H9 (cell line): ENCODE data around the gene STAT2. TPM values are rescaled to one million over a fixed set of nuclear protein-coding genes. Genes with fewer than 3 reads are reported as not detected.

Source experiments
- DNase-seq: peaks from one replicate; pipeline ENCODE4 v3.0.0-alpha.2; 2017
- H2AFZ ChIP-seq: one replicate; pipeline ENCODE4 v1.6.1; 2013; ENCODE audit warnings: mild to moderate bottlenecking, low read length, control low read depth, moderate library complexity
- H2AK5ac ChIP-seq: 2 replicates; pipeline ENCODE4 v1.6.1; 2013; ENCODE audit warnings: low read length, control low read depth, mixed read lengths; ENCODE audit not compliant: insufficient read length
- H2BK120ac ChIP-seq: one replicate; pipeline ENCODE4 v1.6.1; 2013; ENCODE audit warnings: low read depth, mild to moderate bottlenecking, low read length, control low read depth, inconsistent platforms; ENCODE audit not compliant: poor library complexity, severe bottlenecking
- H2BK12ac ChIP-seq: 2 replicates; pipeline ENCODE4 v1.6.1; 2013; ENCODE audit warnings: low read length, control low read depth, mixed read lengths, low read depth; ENCODE audit not compliant: insufficient read length
- H2BK15ac ChIP-seq: 2 replicates; pipeline ENCODE4 v1.6.1; 2013; ENCODE audit warnings: low read depth, low read length, control low read depth
- H2BK20ac ChIP-seq: one replicate; pipeline ENCODE4 v1.6.1; 2013; ENCODE audit warnings: low read depth, mild to moderate bottlenecking, low read length, control low read depth, inconsistent platforms; ENCODE audit not compliant: poor library complexity, severe bottlenecking
- H2BK5ac ChIP-seq: 2 replicates; pipeline ENCODE4 v1.6.1; 2013; ENCODE audit warnings: low read length, control low read depth, mixed read lengths; ENCODE audit not compliant: insufficient read length
- H3K14ac ChIP-seq: 2 replicates; pipeline ENCODE4 v1.6.1; 2013; ENCODE audit warnings: low read length, control low read depth; ENCODE audit not compliant: insufficient read depth
- H3K18ac ChIP-seq: 2 replicates; pipeline ENCODE4 v1.6.1; 2013; ENCODE audit warnings: low read depth, mild to moderate bottlenecking, mixed read lengths, low read length, control low read depth; ENCODE audit not compliant: insufficient read length
- H3K23ac ChIP-seq: 2 replicates; pipeline ENCODE4 v1.6.1; 2013; ENCODE audit warnings: low read length, control low read depth, mixed read lengths, low read depth; ENCODE audit not compliant: insufficient read length
- H3K23me2 ChIP-seq: 2 replicates; pipeline ENCODE4 v1.6.1; 2013; ENCODE audit warnings: low read depth, mild to moderate bottlenecking, mixed read lengths, low read length, control low read depth; ENCODE audit not compliant: insufficient read length, poor library complexity, severe bottlenecking
- H3K27ac ChIP-seq: 2 replicates; pipeline ENCODE4 v1.5.1; 2013; ENCODE audit warnings: low read length, control low read depth, mixed read lengths, low read depth; ENCODE audit not compliant: insufficient read length
- H3K27me3 ChIP-seq: 2 replicates; pipeline ENCODE4 v1.6.1; 2013; ENCODE audit warnings: low read length, control low read depth, inconsistent platforms; ENCODE audit not compliant: insufficient read depth
- H3K4ac ChIP-seq: 2 replicates; pipeline ENCODE4 v1.6.1; 2013; ENCODE audit warnings: low read depth, mild to moderate bottlenecking, control low read depth, inconsistent platforms, low read length, moderate library complexity
- H3K4me1 ChIP-seq: 2 replicates; pipeline ENCODE4 v1.6.1; 2013; ENCODE audit warnings: low read length, control low read depth, inconsistent platforms; ENCODE audit not compliant: insufficient read depth
- H3K4me2 ChIP-seq: 2 replicates; pipeline ENCODE4 v1.6.1; 2013; ENCODE audit warnings: low read length, control low read depth, mixed read lengths; ENCODE audit not compliant: insufficient read length, insufficient read depth
- H3K56ac ChIP-seq: 2 replicates; pipeline ENCODE4 v1.6.1; 2013; ENCODE audit warnings: low read depth, mild to moderate bottlenecking, mixed read lengths, low read length, control low read depth; ENCODE audit not compliant: insufficient read length
- H3K79me1 ChIP-seq: 2 replicates; pipeline ENCODE4 v1.6.1; 2013; ENCODE audit warnings: low read depth, mild to moderate bottlenecking, moderate library complexity, low read length, control low read depth, inconsistent platforms; ENCODE audit not compliant: insufficient read depth, poor library complexity, severe bottlenecking
- H3K79me2 ChIP-seq: 2 replicates; pipeline ENCODE4 v1.6.1; 2013; ENCODE audit warnings: low read length, control low read depth, inconsistent platforms; ENCODE audit not compliant: insufficient read depth
- H3K9ac ChIP-seq: 2 replicates; pipeline ENCODE4 v1.6.1; 2013; ENCODE audit warnings: low read length, control low read depth, mixed read lengths; ENCODE audit not compliant: insufficient read length; ENCODE audit errors: extremely low read depth
- H3K9me3 ChIP-seq: one replicate; pipeline ENCODE4 v1.6.1; 2013; ENCODE audit warnings: low read depth, low read length, inconsistent platforms; ENCODE audit not compliant: control insufficient read depth
- H3T11ph ChIP-seq: one replicate; pipeline ENCODE4 v1.6.1; 2013; ENCODE audit warnings: mild to moderate bottlenecking, low read length, control low read depth, inconsistent platforms
- H4K20me1 ChIP-seq: one replicate; pipeline ENCODE4 v1.6.1; 2013; ENCODE audit not compliant: control insufficient read depth, insufficient read length, insufficient read depth
- H4K5ac ChIP-seq: 2 replicates; pipeline ENCODE4 v1.6.1; 2013; ENCODE audit warnings: low read depth, mild to moderate bottlenecking, mixed read lengths, low read length, control low read depth; ENCODE audit not compliant: insufficient read length
- H4K8ac ChIP-seq: replicated peaks from 2 replicates; pipeline ENCODE4 v1.6.1; 2013; ENCODE audit warnings: low read length, control low read depth, mixed read lengths, low read depth; ENCODE audit not compliant: insufficient read length
- H4K91ac ChIP-seq: 2 replicates; pipeline ENCODE4 v1.6.1; 2013; ENCODE audit warnings: low read depth, mild to moderate bottlenecking, moderate library complexity, mixed read lengths, low read length, control low read depth; ENCODE audit not compliant: insufficient read length
- H3K27ac Mint-ChIP-seq, 3 experiments: 2 replicates in 2 of 3; 3 replicates in 1 of 3; pipeline ENCODE4 v1.8.0; 2020 to 2021; ENCODE audit warnings: mixed read lengths in 3 of 3, mild to moderate bottlenecking in 1 of 3, moderate library complexity in 1 of 3
- H3K27me3 Mint-ChIP-seq: 2 replicates; pipeline ENCODE4 v1.8.0; 2021; ENCODE audit warnings: low read depth, mild to moderate bottlenecking, moderate library complexity, mixed read lengths
- H3K36me3 Mint-ChIP-seq, 3 experiments: 2 replicates in 2 of 3; 3 replicates in 1 of 3; pipeline ENCODE4 v1.8.0; 2020 to 2021; ENCODE audit warnings: low read depth in 3 of 3, mixed read lengths in 3 of 3; ENCODE audit not compliant: insufficient read depth in 1 of 3
- H3K4me1 Mint-ChIP-seq, 2 experiments: 2 replicates each; pipeline ENCODE4 v1.8.0; 2020; ENCODE audit warnings: mixed read lengths in 2 of 2
- H3K4me3 Mint-ChIP-seq, 2 experiments: 2 replicates in 1 of 2; 3 replicates in 1 of 2; pipeline ENCODE4 v1.8.0; 2020 to 2021; ENCODE audit warnings: mild to moderate bottlenecking in 2 of 2, mixed read lengths in 2 of 2, moderate library complexity in 1 of 2
- H3K9me3 Mint-ChIP-seq, 2 experiments: 2 replicates in 1 of 2; 3 replicates in 1 of 2; pipeline ENCODE4 v1.8.0; 2020; ENCODE audit warnings: mild to moderate bottlenecking in 2 of 2, mixed read lengths in 2 of 2, moderate library complexity in 1 of 2
- WGBS: extraction: QIAGEN DNeasy Blood & Tissue Kit; methylation state at CpG from one replicate; pipeline ENCODE4 v1.1.7; 2013; ENCODE audit warnings: missing lambda C conversion rate, low lambda C conversion rate, mixed read lengths; ENCODE audit not compliant: insufficient read length; ENCODE audit errors: extremely low coverage; 5-methylcytosine and 5-hydroxymethylcytosine counted together
- total RNA-seq: library from RNA; stranded (reverse); gene quantifications from 2 replicates; pipeline ENCODE4 v1.2.1, GENCODE V29; 2021
- TF ChIP-seq, protein P1 (sequence below): fragments of 200-600 bp; sonication (generic); conservative IDR thresholded peaks from 3 replicates; pipeline ENCODE4 v1.8.0; 2021; ENCODE audit warnings: antibody characterized with exemption, mild to moderate bottlenecking

STAT2 gene
- total RNA-seq, 1 experiment from 2014 or later = 47.8 TPM

DNA sequence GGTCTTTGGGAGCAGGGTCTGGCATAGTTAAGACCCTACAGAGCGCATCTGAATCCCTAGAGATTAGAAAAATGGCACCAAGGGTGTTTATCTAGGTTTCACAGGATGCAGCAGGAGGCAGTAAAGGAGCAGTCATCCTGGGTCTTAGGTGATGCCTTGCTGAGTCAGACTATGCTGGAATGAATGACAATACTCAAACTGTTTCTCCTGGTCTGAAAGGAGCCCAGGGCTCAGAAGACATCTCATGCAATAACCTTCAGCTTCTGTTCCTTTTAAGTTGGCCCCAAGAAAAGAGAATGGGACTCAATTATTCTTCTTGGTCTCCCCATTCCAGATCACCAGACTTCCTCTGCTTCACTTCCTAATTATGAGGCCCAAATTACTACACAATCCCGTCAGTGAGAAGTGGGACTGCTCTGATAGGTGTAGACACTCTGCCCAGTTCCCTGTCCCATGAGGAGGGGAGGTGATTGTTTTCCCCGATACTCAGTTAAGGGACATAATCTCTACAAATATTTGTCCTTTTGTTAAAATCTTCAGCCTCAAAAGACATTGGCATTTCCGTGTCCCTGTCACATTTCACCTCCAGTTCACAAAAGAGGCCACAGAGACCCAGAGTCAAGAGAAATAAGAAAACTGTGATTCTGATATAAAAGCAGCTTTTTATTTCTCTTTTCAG is 17.5 kb upstream of the STAT2 start:
- Histone ChIP-seq H3K9ac (no peak overlapping the region), H4K20me1 (no peaks in the 10 kb centered on the region), H4K8ac (no peak overlapping the region), H2BK12ac (no peak overlapping the region), H2BK15ac (no peak overlapping the region), H3K4me1 (no peaks in the 10 kb centered on the region), H3K27ac (no peak overlapping the region), H2BK120ac (no peak overlapping the region), H3K14ac (no peak overlapping the region), H3K9me3 (no peaks in the 10 kb centered on the region), H3K4ac (no peak overlapping the region), H3K18ac (no peak overlapping the region), H3K4me2 (no peak overlapping the region), H4K5ac (no peak overlapping the region), H2AK5ac (no peak overlapping the region), H4K91ac (no peak overlapping the region), H2AFZ (no peak overlapping the region), H3K23ac (no peak overlapping the region), H3K79me1 (no peaks in the 10 kb centered on the region), H3K56ac (no peak overlapping the region), H2BK5ac (no peak overlapping the region), H3T11ph (no peak overlapping the region), H3K27me3 (no peaks in the 10 kb centered on the region), H2BK20ac (no peak overlapping the region), H3K79me2 (no peaks in the 10 kb centered on the region), H3K23me2 (no peaks in the 10 kb centered on the region)
- DNase-seq = peak; percentile 56
- Mint-ChIP-seq H3K4me1 (peaks cover 10 to 15% of the 10 kb centered on the region in 2 experiments), H3K27me3 (peaks cover 3% of the 10 kb centered on the region; the same call in 1 of the 2 replicates), H3K27ac (peak overlapping the region in 1 of 3 experiments; percentile 40; a peak in 3 of 7 replicates), H3K36me3 (peaks cover 0 to 3% (median 0%) of the 10 kb centered on the region in 3 experiments; a peak in 2 of 7 replicates), H3K4me3 (no peak overlapping the region), H3K9me3 (peaks cover 7 to 9% of the 10 kb centered on the region in 2 experiments; a peak in 4 of 5 replicates)
- WGBS = no CpG with 5 or more reads among the region's 4 CpGs
- TF ChIP-seq, protein P1, sequence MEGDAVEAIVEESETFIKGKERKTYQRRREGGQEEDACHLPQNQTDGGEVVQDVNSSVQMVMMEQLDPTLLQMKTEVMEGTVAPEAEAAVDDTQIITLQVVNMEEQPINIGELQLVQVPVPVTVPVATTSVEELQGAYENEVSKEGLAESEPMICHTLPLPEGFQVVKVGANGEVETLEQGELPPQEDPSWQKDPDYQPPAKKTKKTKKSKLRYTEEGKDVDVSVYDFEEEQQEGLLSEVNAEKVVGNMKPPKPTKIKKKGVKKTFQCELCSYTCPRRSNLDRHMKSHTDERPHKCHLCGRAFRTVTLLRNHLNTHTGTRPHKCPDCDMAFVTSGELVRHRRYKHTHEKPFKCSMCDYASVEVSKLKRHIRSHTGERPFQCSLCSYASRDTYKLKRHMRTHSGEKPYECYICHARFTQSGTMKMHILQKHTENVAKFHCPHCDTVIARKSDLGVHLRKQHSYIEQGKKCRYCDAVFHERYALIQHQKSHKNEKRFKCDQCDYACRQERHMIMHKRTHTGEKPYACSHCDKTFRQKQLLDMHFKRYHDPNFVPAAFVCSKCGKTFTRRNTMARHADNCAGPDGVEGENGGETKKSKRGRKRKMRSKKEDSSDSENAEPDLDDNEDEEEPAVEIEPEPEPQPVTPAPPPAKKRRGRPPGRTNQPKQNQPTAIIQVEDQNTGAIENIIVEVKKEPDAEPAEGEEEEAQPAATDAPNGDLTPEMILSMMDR = peak; percentile 45; the same call in 2 of the 3 replicates
